ENCODE results near the gene SRR.

SRR gene

DNA sequence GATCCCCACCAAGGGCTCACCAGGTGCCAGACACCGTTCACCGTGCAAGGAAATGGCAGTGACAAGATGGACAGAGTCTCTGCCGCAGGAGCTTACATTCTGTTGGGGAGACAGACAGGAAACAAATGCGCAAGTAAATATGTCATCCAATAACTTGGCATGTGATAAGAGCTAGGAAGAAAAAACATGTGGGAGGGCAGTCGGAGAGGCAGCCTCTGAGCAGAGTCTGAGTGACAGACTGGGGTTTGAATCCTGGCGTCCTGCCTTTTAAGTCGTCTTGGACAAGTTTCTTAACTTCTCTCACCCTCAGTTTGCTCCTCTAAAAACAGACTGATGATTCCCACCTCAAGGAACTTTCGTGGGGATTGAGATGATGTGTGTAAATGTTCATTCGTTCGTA, 40.8 kb downstream of the SRR start:
- H3K4me3 ChIP-seq (replicated peaks; ENCODE audit: low read depth, low read length), result no peak overlapping the region
- TF ChIP-seq, protein P1, sequence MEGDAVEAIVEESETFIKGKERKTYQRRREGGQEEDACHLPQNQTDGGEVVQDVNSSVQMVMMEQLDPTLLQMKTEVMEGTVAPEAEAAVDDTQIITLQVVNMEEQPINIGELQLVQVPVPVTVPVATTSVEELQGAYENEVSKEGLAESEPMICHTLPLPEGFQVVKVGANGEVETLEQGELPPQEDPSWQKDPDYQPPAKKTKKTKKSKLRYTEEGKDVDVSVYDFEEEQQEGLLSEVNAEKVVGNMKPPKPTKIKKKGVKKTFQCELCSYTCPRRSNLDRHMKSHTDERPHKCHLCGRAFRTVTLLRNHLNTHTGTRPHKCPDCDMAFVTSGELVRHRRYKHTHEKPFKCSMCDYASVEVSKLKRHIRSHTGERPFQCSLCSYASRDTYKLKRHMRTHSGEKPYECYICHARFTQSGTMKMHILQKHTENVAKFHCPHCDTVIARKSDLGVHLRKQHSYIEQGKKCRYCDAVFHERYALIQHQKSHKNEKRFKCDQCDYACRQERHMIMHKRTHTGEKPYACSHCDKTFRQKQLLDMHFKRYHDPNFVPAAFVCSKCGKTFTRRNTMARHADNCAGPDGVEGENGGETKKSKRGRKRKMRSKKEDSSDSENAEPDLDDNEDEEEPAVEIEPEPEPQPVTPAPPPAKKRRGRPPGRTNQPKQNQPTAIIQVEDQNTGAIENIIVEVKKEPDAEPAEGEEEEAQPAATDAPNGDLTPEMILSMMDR (IDR thresholded peaks at IDR 0.05; ENCODE audit: low read length, missing control alignments), result no peak
- peak; percentile 84 for DNase-seq (ENCODE audit: low read depth)

DNA sequence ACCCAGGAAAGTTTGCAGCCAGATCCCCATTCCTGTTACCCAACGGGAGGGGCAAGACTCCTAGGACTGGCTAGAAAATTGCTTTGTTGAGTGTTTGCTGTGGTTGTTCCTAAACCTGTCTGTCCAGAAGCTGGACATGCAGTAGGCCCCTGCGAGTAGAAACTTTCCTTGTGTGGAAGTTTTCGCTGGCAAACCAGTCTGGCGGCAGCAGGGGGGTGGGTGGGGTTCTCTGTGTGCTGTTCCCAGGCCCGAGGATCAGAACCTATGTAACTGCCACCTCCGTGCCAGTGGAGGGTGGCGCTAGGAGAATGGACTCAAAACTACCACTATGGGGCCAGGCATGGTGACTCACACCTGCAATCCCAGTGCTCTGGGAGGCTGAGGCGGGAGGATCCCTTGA, 42.7 kb downstream of the SRR start:
- TF ChIP-seq, protein P1 (IDR thresholded peaks at IDR 0.05; ENCODE audit: low read length, missing control alignments), result no peak
- DNase-seq (ENCODE audit: low read depth), result no peak
- H3K4me3 ChIP-seq (replicated peaks; ENCODE audit: low read depth, low read length), result no peak overlapping the region

DNA sequence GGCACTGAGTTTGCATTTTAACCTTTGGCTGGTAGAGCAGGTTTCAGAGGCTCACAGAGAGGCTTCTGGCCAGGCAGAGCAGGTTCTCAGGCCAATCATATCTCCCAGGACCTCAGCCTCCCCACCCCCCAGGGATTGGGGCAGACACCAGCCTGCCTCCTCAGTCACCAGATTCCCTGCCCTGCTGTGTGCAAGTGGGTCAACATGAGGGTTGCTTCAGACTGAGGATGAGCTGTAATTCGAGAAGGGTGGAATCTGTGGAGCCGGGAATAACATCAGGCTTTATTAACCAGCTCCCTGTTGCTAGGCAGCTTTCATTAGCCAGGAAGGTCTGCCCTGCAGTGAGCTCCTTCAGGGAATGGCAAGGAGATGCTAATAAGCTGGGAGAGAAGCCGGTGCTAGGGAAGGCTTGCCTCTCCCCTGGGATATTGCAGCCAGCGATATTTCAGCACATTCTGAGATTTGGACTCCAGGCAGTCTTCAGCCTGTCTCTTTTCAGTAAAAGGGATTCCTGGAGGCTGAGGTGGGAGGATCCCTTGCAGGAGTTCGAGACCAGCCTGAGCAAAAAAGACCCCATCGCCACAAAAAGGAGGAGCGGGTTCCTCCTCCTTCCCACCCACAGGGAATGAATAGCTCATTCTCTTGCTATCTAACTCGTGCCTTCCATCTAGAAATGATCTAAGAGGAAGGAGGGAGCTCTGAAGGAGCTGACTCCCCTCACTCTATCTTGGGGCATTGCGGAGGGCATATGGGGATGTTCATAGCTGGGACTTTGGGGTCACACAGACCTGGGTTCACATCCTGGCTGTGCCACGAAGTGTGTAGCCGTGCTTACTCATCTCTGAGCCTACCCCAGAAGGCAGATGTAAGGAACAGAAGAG, 44.3 kb downstream of the SRR start:
- peak; percentile 66 for DNase-seq (ENCODE audit: low read depth)
- TF ChIP-seq, protein P1 (IDR thresholded peaks at IDR 0.05; ENCODE audit: low read length, missing control alignments), result no peak
- H3K4me3 ChIP-seq (replicated peaks; ENCODE audit: low read depth, low read length), result no peak overlapping the region

DNA sequence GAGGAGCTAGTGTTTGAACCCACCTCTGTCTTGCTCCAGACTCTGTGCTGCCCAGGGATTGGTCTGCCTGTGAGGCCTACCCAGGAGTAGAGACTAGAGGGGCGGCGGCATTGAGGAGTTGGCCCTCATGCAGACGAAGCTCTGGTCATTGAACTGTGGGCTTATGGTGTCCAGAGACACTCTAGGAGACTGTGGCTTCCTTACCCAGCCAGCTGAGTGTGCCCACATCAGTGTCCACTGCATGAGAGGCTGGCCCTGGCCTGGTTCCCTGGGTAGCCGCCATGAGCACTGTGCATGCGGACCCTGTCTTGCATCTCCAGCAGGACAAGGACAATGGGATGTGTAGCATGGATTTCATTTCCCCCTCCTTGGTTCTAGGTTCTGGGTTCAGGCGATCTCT, 47.5 kb downstream of the SRR start:
- TF ChIP-seq, protein P1 (IDR thresholded peaks at IDR 0.05; ENCODE audit: low read length, missing control alignments), result no peak
- no peak overlapping the region for H3K4me3 ChIP-seq (replicated peaks; ENCODE audit: low read depth, low read length)
- DNase-seq (ENCODE audit: low read depth), result no peak

DNA sequence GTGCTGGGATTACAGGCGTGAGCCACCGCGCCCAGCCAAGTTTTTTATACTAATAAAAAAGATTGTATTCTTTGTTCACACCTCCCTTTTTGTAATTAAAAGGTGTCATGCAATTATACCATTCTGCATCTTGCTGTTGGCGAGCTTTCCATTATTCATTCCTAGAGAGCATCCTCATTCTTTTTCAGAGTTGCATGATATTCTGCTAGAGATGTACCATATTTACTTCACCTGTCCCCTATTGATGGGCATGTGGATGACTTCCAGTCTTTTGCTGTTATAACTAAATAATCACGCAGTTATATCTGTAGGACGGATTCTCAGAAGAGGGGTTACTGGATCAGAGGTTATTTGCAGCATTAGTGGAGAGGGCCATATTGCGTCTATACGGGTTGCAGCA, 50.6 kb downstream of the SRR start:
- DNase-seq (ENCODE audit: low read depth), result no peak
- H3K4me3 ChIP-seq (replicated peaks; ENCODE audit: low read depth, low read length), result no peak overlapping the region

DNA sequence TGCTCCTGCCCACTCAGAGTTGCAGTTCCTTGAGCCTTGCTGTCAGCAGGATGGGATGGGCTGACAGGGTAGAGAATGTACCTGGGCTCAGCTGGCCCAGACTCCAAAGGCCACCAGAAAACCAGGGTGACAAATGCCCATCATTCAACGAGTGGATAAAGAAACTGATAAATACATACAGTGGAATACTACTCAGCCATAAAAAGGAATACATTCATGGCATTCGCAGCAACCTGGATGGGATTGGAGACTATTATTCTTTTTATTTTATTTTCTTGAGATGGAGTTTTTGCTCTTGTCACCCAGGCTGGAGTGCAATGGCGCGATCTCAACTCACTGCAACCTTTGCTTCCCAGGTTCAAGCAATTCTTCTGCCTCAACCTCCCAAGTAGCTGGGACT, 53.5 kb downstream of the SRR start:
- TF ChIP-seq, protein P1 (IDR thresholded peaks at IDR 0.05; ENCODE audit: low read length, missing control alignments), result no peak
- no peak for DNase-seq (ENCODE audit: low read depth)
- no peak overlapping the region for H3K4me3 ChIP-seq (replicated peaks; ENCODE audit: low read depth, low read length)

More for the DNA sequence above, 50.6 kb downstream of the SRR start:
- TF ChIP-seq, protein P1 (IDR thresholded peaks at IDR 0.05; ENCODE audit: low read length, missing control alignments), result no peak
